WTC11 (cell line): ENCODE data around the gene PAM16. TPM values are rescaled to one million over a fixed set of nuclear protein-coding genes. Genes with fewer than 3 reads are reported as not detected.

Source experiments
- CBFB ChIP-seq: sonication (generic); formaldehyde crosslinking; IDR thresholded peaks from 2 replicates; pipeline ENCODE4 v1.8.1; 2022; ENCODE audit warnings: mild to moderate bottlenecking, low read depth, missing genetic modification reagents
- ELF4 ChIP-seq: sonication (generic); formaldehyde crosslinking; IDR thresholded peaks from 2 replicates; pipeline ENCODE4 v1.8.1; 2022; ENCODE audit warnings: low read depth, mild to moderate bottlenecking, moderate library complexity, missing genetic modification reagents
- FOXJ3 ChIP-seq: sonication (generic); formaldehyde crosslinking; IDR thresholded peaks from 2 replicates; pipeline ENCODE4 v1.9.0; 2021; ENCODE audit warnings: missing genetic modification reagents, mild to moderate bottlenecking, borderline replicate concordance
- FOXK1 ChIP-seq: sonication (generic); formaldehyde crosslinking; IDR thresholded peaks from 2 replicates; pipeline ENCODE4 v1.8.0; 2022; ENCODE audit warnings: mild to moderate bottlenecking, moderate library complexity, missing genetic modification reagents
- HMGXB4 ChIP-seq: sonication (generic); formaldehyde crosslinking; IDR thresholded peaks from 2 replicates; pipeline ENCODE4 v1.8.1; 2023; ENCODE audit warnings: mild to moderate bottlenecking, moderate library complexity, missing genetic modification reagents
- IRF1 ChIP-seq: sonication (generic); formaldehyde crosslinking; IDR thresholded peaks from 2 replicates; pipeline ENCODE4 v1.8.0; 2023; ENCODE audit warnings: missing genetic modification reagents
- IRF2 ChIP-seq: sonication (generic); formaldehyde crosslinking; IDR thresholded peaks from 2 replicates; pipeline ENCODE4 v1.8.0; 2022; ENCODE audit warnings: low read depth, missing genetic modification reagents, borderline replicate concordance
- JUN ChIP-seq: sonication (generic); formaldehyde crosslinking; IDR thresholded peaks from 2 replicates; pipeline ENCODE4 v1.8.0; 2023; ENCODE audit warnings: mild to moderate bottlenecking, missing genetic modification reagents
- NFYB ChIP-seq: sonication (generic); formaldehyde crosslinking; conservative IDR thresholded peaks from 2 replicates; pipeline ENCODE4 v1.8.0; 2022; ENCODE audit warnings: low read depth, missing genetic modification reagents
- NR3C1 ChIP-seq: sonication (generic); formaldehyde crosslinking; conservative IDR thresholded peaks from 2 replicates; pipeline ENCODE4 v1.8.1; 2023; ENCODE audit warnings: low read depth, mild to moderate bottlenecking, missing genetic modification reagents
- OVOL2 ChIP-seq: fragments of 250-450 bp; sonication (Bioruptor Pico); IDR thresholded peaks from 2 replicates; pipeline ENCODE4 v1.9.0; 2021; ENCODE audit warnings: mild to moderate bottlenecking, borderline replicate concordance
- SMAD4 ChIP-seq: sonication (generic); formaldehyde crosslinking; IDR thresholded peaks from 2 replicates; pipeline ENCODE4 v1.8.0; 2022; ENCODE audit warnings: mild to moderate bottlenecking, missing genetic modification reagents
- TCF7 ChIP-seq: sonication (generic); formaldehyde crosslinking; IDR thresholded peaks from 2 replicates; pipeline ENCODE4 v1.8.0; 2022; ENCODE audit warnings: mild to moderate bottlenecking, low read depth, missing genetic modification reagents, moderate library complexity
- ZNF121 ChIP-seq: sonication (generic); formaldehyde crosslinking; IDR thresholded peaks from 2 replicates; pipeline ENCODE4 v1.8.0; 2023; ENCODE audit warnings: missing genetic modification reagents
- total RNA-seq: library from RNA; stranded (reverse); gene quantifications from 3 replicates; pipeline ENCODE4 v1.2.3, GENCODE V29; 2021
- TF ChIP-seq, protein P1 (sequence below): fragments of 250-450 bp; sonication (Bioruptor Pico); IDR thresholded peaks from 2 replicates; pipeline ENCODE4 v1.9.0; 2021; ENCODE audit warnings: mild to moderate bottlenecking
- TF ChIP-seq, protein P2 (sequence below): sonication (generic); formaldehyde crosslinking; IDR thresholded peaks from 2 replicates; pipeline ENCODE4 v1.8.1; 2022; ENCODE audit warnings: low read depth, missing genetic modification reagents, borderline replicate concordance
- TF ChIP-seq, protein P3 (sequence below): sonication (generic); formaldehyde crosslinking; IDR thresholded peaks from 2 replicates; pipeline ENCODE4 v1.8.1; 2023; ENCODE audit warnings: mild to moderate bottlenecking, missing genetic modification reagents, borderline replicate concordance
- TF ChIP-seq, protein P4 (sequence below): sonication (generic); formaldehyde crosslinking; conservative IDR thresholded peaks from 2 replicates; pipeline ENCODE4 v1.8.1; 2022; ENCODE audit warnings: mild to moderate bottlenecking, missing genetic modification reagents
- TF ChIP-seq, protein P5 (sequence below): fragments of 200-600 bp; IDR thresholded peaks from 2 replicates; pipeline ENCODE4 v1.8.0; 2022; ENCODE audit warnings: antibody characterized with exemption

Gene PAM16
- total RNA-seq, 1 experiment from 2014 or later, result 88.9 TPM

GRCh38 chr16:4313563-4314531 lies 37.3 kb downstream of the PAM16 start (continued):
- TF ChIP-seq NR3C1 (CRISPR knock-in tag) (no peak), ELF4 (CRISPR knock-in tag) (no peak), TCF7 (CRISPR knock-in tag) (no peak), ZNF121 (CRISPR knock-in tag) (peak; percentile 99), NFYB (CRISPR knock-in tag) (no peak), IRF1 (no peak), JUN (no peak), OVOL2 (CRISPR knock-in tag) (no peak), CBFB (CRISPR knock-in tag) (no peak), HMGXB4 (CRISPR knock-in tag) (peak; percentile 73; the same call in 1 of the 2 replicates), FOXJ3 (no peak), FOXK1 (CRISPR knock-in tag) (no peak), IRF2 (CRISPR knock-in tag) (no peak), SMAD4 (CRISPR knock-in tag) (no peak)
- TF ChIP-seq, protein P1, sequence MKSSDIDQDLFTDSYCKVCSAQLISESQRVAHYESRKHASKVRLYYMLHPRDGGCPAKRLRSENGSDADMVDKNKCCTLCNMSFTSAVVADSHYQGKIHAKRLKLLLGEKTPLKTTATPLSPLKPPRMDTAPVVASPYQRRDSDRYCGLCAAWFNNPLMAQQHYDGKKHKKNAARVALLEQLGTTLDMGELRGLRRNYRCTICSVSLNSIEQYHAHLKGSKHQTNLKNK, result no peak
- TF ChIP-seq, protein P2, sequence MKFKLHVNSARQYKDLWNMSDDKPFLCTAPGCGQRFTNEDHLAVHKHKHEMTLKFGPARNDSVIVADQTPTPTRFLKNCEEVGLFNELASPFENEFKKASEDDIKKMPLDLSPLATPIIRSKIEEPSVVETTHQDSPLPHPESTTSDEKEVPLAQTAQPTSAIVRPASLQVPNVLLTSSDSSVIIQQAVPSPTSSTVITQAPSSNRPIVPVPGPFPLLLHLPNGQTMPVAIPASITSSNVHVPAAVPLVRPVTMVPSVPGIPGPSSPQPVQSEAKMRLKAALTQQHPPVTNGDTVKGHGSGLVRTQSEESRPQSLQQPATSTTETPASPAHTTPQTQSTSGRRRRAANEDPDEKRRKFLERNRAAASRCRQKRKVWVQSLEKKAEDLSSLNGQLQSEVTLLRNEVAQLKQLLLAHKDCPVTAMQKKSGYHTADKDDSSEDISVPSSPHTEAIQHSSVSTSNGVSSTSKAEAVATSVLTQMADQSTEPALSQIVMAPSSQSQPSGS (CRISPR knock-in tag), result no peak
- TF ChIP-seq, protein P3, sequence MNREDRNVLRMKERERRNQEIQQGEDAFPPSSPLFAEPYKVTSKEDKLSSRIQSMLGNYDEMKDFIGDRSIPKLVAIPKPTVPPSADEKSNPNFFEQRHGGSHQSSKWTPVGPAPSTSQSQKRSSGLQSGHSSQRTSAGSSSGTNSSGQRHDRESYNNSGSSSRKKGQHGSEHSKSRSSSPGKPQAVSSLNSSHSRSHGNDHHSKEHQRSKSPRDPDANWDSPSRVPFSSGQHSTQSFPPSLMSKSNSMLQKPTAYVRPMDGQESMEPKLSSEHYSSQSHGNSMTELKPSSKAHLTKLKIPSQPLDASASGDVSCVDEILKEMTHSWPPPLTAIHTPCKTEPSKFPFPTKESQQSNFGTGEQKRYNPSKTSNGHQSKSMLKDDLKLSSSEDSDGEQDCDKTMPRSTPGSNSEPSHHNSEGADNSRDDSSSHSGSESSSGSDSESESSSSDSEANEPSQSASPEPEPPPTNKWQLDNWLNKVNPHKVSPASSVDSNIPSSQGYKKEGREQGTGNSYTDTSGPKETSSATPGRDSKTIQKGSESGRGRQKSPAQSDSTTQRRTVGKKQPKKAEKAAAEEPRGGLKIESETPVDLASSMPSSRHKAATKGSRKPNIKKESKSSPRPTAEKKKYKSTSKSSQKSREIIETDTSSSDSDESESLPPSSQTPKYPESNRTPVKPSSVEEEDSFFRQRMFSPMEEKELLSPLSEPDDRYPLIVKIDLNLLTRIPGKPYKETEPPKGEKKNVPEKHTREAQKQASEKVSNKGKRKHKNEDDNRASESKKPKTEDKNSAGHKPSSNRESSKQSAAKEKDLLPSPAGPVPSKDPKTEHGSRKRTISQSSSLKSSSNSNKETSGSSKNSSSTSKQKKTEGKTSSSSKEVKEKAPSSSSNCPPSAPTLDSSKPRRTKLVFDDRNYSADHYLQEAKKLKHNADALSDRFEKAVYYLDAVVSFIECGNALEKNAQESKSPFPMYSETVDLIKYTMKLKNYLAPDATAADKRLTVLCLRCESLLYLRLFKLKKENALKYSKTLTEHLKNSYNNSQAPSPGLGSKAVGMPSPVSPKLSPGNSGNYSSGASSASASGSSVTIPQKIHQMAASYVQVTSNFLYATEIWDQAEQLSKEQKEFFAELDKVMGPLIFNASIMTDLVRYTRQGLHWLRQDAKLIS, result no peak
- TF ChIP-seq, protein P4, sequence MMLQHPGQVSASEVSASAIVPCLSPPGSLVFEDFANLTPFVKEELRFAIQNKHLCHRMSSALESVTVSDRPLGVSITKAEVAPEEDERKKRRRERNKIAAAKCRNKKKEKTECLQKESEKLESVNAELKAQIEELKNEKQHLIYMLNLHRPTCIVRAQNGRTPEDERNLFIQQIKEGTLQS (CRISPR knock-in tag), result no peak
- TF ChIP-seq, protein P5, sequence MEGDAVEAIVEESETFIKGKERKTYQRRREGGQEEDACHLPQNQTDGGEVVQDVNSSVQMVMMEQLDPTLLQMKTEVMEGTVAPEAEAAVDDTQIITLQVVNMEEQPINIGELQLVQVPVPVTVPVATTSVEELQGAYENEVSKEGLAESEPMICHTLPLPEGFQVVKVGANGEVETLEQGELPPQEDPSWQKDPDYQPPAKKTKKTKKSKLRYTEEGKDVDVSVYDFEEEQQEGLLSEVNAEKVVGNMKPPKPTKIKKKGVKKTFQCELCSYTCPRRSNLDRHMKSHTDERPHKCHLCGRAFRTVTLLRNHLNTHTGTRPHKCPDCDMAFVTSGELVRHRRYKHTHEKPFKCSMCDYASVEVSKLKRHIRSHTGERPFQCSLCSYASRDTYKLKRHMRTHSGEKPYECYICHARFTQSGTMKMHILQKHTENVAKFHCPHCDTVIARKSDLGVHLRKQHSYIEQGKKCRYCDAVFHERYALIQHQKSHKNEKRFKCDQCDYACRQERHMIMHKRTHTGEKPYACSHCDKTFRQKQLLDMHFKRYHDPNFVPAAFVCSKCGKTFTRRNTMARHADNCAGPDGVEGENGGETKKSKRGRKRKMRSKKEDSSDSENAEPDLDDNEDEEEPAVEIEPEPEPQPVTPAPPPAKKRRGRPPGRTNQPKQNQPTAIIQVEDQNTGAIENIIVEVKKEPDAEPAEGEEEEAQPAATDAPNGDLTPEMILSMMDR, result peak; percentile 88
